Caco-2 (cell line): ENCODE data around the gene MILR1. TPM values are rescaled to one million over a fixed set of nuclear protein-coding genes. Genes with fewer than 3 reads are reported as not detected.

Source experiments
- BruUV-seq: library from RNA; stranded (reverse); fragments of 400-500 nt; replicated peaks from 2 replicates; lab custom pipeline; 2021; lab: Mats Ljungman, UMichigan
- CTCF ChIA-PET: fragments of 300-600 bp; sonication (Branson Sonifier 250); formaldehyde crosslinking; loops from one replicate; lab custom pipeline; 2022; ENCODE audit warnings: antibody characterized with exemption; lab: Charles Lee
- POLR2A ChIA-PET: fragments of 300-600 bp; sonication (Branson Sonifier 250); formaldehyde crosslinking; loops from one replicate; lab custom pipeline; 2022; ENCODE audit warnings: antibody characterized with exemption; lab: Charles Lee
- DNase-seq, 2 experiments: peaks; one replicate each; pipeline versions ENCODE4 v3.0.0 to v3.0.0-alpha.2; 2020 to 2022
- H3K27me3 ChIP-seq: replicated peaks from 2 replicates; pipeline ENCODE4 v1.6.0; 2011; ENCODE audit warnings: low read length; ENCODE audit not compliant: control insufficient read depth, insufficient read depth
- H3K36me3 ChIP-seq: 2 replicates; pipeline ENCODE4 v1.5.1; 2011; ENCODE audit warnings: low read length; ENCODE audit not compliant: control insufficient read depth, insufficient read depth
- H3K4me1 ChIP-seq: fragments of 250-450 bp; sonication (Bioruptor Pico); 2 replicates; pipeline ENCODE4 v1.5.1; 2020; ENCODE audit warnings: mild to moderate bottlenecking
- H3K4me3 ChIP-seq: 2 replicates; pipeline ENCODE4 v1.5.1; 2011; ENCODE audit warnings: low read depth, mild to moderate bottlenecking, control low read depth, low read length
- H3K9me3 ChIP-seq: fragments of 250-450 bp; sonication (Bioruptor Pico); 2 replicates; pipeline ENCODE4 v1.5.1; 2020; ENCODE audit warnings: mild to moderate bottlenecking, moderate library complexity
- H3K27ac Mint-ChIP-seq: one replicate; pipeline ENCODE4 v1.8.0; 2022; ENCODE audit warnings: mixed read lengths; ENCODE audit not compliant: unreplicated experiment
- H3K27me3 Mint-ChIP-seq: one replicate; pipeline ENCODE4 v1.8.0; 2022; ENCODE audit warnings: mixed read lengths; ENCODE audit not compliant: insufficient read depth, unreplicated experiment
- H3K36me3 Mint-ChIP-seq: one replicate; pipeline ENCODE4 v1.8.0; 2022; ENCODE audit warnings: mild to moderate bottlenecking, mixed read lengths; ENCODE audit not compliant: insufficient read depth, unreplicated experiment
- H3K4me1 Mint-ChIP-seq: one replicate; pipeline ENCODE4 v1.8.0; 2022; ENCODE audit warnings: low read depth, mixed read lengths; ENCODE audit not compliant: unreplicated experiment
- H3K4me3 Mint-ChIP-seq: one replicate; pipeline ENCODE4 v1.8.0; 2022; ENCODE audit warnings: mild to moderate bottlenecking, moderate library complexity, mixed read lengths; ENCODE audit not compliant: unreplicated experiment
- H3K9me3 Mint-ChIP-seq: one replicate; pipeline ENCODE4 v1.8.0; 2022; ENCODE audit warnings: mixed read lengths; ENCODE audit not compliant: unreplicated experiment
- intact Hi-C: fragments of 100-400 bp; cut with micrococcal nuclease; formaldehyde crosslinking; loops from one replicate; pipeline ENCODE4 v1.10.0; 2022; ENCODE audit not compliant: unreplicated experiment
- total RNA-seq: library from RNA; stranded (reverse); gene quantifications from 2 replicates; pipeline ENCODE4 v1.2.3, GENCODE V29; 2022
- TF ChIP-seq, protein P1 (sequence below), 2 experiments: fragments of 200-600 bp in 1 of 2; IDR thresholded peaks; 1 replicate in 1 of 2; 2 replicates in 1 of 2; pipeline versions ENCODE4 v1.5.1 to v1.8.0; 2011 to 2022; ENCODE audit warnings: antibody characterized with exemption in 1 of 2, control low read depth in 1 of 2, inconsistent platforms in 1 of 2, low read depth in 1 of 2, low read length in 1 of 2, mild to moderate bottlenecking in 1 of 2, moderate library complexity in 1 of 2; ENCODE audit not compliant: insufficient read depth in 1 of 2, severe bottlenecking in 1 of 2, unreplicated experiment in 1 of 2

MILR1 gene
- total RNA-seq, 1 experiment from 2014 or later, result not detected

DNA sequence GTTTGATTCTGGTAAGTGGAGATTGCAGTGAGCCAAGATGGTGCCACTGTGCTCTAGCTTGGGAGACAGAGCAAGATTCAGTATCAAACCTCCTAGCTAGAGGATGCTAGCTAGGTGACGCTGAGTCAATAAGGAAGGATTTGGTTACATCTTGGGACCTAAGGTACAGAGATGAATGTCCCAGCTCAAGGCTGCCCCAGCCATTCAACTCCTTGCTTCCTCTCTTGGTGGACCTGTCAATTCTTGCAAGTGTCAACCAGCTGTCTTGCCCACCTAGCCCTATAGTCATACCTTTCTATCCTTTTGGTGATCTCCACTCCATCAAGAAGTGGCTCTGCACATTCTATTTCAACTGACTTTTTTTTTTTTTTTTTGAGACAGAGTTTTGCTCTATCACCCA, 1.4 kb upstream of the MILR1 start:
- ChIA-PET CTCF (no interaction called here), POLR2A (no interaction called here)
- Histone ChIP-seq H3K36me3 (no peaks in the 10 kb centered on the region), H3K9me3 (no peaks in the 10 kb centered on the region), H3K27me3 (no peaks in the 10 kb centered on the region), H3K4me3 (no peak overlapping the region), H3K4me1 (no peaks in the 10 kb centered on the region)
- Mint-ChIP-seq H3K4me3 (no peak overlapping the region), H3K27me3 (no peaks in the 10 kb centered on the region), H3K36me3 (no peaks in the 10 kb centered on the region), H3K27ac (no peak overlapping the region), H3K4me1 (peaks cover under 1% of the 10 kb centered on the region), H3K9me3 (no peaks in the 10 kb centered on the region)
- TF ChIP-seq, protein P1, sequence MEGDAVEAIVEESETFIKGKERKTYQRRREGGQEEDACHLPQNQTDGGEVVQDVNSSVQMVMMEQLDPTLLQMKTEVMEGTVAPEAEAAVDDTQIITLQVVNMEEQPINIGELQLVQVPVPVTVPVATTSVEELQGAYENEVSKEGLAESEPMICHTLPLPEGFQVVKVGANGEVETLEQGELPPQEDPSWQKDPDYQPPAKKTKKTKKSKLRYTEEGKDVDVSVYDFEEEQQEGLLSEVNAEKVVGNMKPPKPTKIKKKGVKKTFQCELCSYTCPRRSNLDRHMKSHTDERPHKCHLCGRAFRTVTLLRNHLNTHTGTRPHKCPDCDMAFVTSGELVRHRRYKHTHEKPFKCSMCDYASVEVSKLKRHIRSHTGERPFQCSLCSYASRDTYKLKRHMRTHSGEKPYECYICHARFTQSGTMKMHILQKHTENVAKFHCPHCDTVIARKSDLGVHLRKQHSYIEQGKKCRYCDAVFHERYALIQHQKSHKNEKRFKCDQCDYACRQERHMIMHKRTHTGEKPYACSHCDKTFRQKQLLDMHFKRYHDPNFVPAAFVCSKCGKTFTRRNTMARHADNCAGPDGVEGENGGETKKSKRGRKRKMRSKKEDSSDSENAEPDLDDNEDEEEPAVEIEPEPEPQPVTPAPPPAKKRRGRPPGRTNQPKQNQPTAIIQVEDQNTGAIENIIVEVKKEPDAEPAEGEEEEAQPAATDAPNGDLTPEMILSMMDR (IDR thresholded peaks at IDR 0.05; ENCODE audit: insufficient read depth in 1 of 2, low read depth in 1 of 2, low read length in 1 of 2, severe bottlenecking in 1 of 2, unreplicated experiment in 1 of 2), result no peak
- BruUV-seq, result no TSS peak
- DNase-seq, result no peak
- intact Hi-C loops, result no loop called here

DNA sequence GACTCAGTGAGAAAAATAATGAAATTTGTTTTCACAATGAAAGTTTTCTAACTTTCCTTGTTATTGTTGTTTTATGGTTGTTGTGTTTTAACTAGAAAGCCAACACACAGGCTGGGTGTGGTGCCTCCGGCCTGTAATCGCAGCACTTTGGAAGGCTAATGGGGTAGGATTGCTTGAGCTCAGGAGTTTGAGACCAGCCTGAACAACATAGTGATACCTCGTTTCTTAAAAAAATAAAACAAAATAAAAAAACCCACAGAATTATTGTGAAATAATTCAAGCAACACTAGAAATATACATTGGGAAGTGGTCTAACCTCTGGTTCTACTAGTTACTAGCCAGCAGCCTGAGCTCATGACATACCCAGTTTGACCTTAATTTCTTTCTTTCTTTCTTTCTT, 630 bp downstream of the MILR1 start:
- no peak overlapping the region for H3K4me3 Mint-ChIP-seq
- ChIA-PET CTCF (interaction anchor here (0.6 kb wide), 1 partner anchor 71 kb away, joined by 3 read pairs; no protein-coding TSS in a partner anchor), POLR2A (no interaction called here)
- H3K36me3 Mint-ChIP-seq, result no peaks in the 10 kb centered on the region
- DNase-seq, result no peak
- intact Hi-C loops, result no loop called here
- H3K4me3 ChIP-seq, result no peak overlapping the region
- no peak overlapping the region for H3K27ac Mint-ChIP-seq
- no TSS peak for BruUV-seq
- no peaks in the 10 kb centered on the region for H3K4me1 Mint-ChIP-seq
- TF ChIP-seq, protein P1 (IDR thresholded peaks at IDR 0.05; ENCODE audit: insufficient read depth in 1 of 2, low read depth in 1 of 2, low read length in 1 of 2, severe bottlenecking in 1 of 2, unreplicated experiment in 1 of 2), result no peak
- no peaks in the 10 kb centered on the region for H3K4me1 ChIP-seq
- no peaks in the 10 kb centered on the region for H3K36me3 ChIP-seq
- no peaks in the 10 kb centered on the region for H3K27me3 Mint-ChIP-seq
- H3K9me3 Mint-ChIP-seq, result no peaks in the 10 kb centered on the region
- H3K27me3 ChIP-seq, result no peaks in the 10 kb centered on the region
- H3K9me3 ChIP-seq, result no peaks in the 10 kb centered on the region

DNA sequence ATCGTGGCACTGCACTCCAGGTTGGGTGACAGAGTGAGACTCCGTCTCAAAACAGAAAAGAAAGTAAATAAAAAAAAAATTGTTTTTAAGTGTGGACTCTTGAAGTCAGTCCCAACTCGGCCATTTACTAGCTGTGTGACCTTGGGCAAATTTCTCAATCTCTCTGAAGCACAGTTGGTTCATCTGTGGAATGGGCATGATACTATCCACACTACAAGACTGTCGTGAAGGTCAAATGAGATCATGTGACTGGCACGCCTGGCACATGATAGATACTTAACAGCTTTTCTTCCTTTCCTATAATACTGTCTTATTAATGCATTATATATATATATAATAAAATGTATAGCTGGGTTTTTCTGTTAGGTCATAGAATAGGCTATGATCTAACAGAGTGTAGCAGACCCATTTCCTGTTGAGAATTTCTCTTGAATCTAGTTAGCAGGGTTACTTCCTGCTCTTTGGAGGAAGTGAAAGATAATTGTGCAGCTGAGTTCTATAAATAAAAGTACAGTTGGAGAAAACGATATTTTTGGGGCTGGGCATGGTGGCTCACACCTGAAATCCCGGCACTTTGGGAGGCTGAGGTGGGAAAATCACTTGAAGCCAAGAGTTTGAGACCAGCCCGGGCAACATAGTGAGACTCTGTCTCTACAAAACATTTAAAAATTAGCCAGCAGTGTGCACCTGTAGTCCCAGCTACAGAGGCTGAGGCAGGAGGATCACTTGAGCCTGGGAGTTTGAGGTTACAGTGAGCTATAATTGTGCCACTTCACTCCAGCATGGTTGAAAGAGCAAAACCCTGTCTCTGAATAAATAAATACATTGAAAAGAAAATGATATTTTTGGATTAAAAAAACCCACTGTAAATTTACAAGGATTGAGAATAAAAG, 7.3 kb downstream of the MILR1 start:
- no peak for DNase-seq
- BruUV-seq, result no TSS peak
- POLR2A ChIA-PET, result no interaction called here
- no peaks in the 10 kb centered on the region for H3K27me3 ChIP-seq
- Mint-ChIP-seq H3K4me1 (no peaks in the 10 kb centered on the region), H3K36me3 (no peaks in the 10 kb centered on the region), H3K9me3 (no peaks in the 10 kb centered on the region), H3K27me3 (no peaks in the 10 kb centered on the region), H3K27ac (no peak overlapping the region), H3K4me3 (no peak overlapping the region)
- no peak overlapping the region for H3K4me3 ChIP-seq
- no peaks in the 10 kb centered on the region for H3K4me1 ChIP-seq
- H3K9me3 ChIP-seq, result no peaks in the 10 kb centered on the region
- no peaks in the 10 kb centered on the region for H3K36me3 ChIP-seq
- TF ChIP-seq, protein P1 (IDR thresholded peaks at IDR 0.05; ENCODE audit: insufficient read depth in 1 of 2, low read depth in 1 of 2, low read length in 1 of 2, severe bottlenecking in 1 of 2, unreplicated experiment in 1 of 2), result no peak
- CTCF ChIA-PET, result no interaction called here
- intact Hi-C loops, result no loop called here
